B cell (primary cell): ENCODE data around the gene FAHD2A.

Source experiments
- CTCF ChIP-seq: fragments of 200-600 bp; IDR thresholded peaks from one replicate; pipeline ENCODE4 v1.8.0; 2022; ENCODE audit warnings: antibody characterized with exemption, mild to moderate bottlenecking
- EZH2 ChIP-seq: IDR thresholded peaks from 2 replicates; pipeline ENCODE4 v1.6.1; 2012; ENCODE audit warnings: borderline replicate concordance, low read depth, mild to moderate bottlenecking, moderate library complexity, low read length; ENCODE audit not compliant: insufficient read depth, poor library complexity, severe bottlenecking

- TF ChIP-seq EZH2 (no peak), CTCF (no peak)
These were observed 11.6 kb upstream of the FAHD2A start for GRCh38 chr2:95390881-95391321.
